OCI-LY3 (cell line): ENCODE results near the gene KLHL40.
"Not testable (repeated sequence)": the region's sequence is repeated elsewhere in the genome, so short reads cannot be mapped to it uniquely, and the experiment has no call there.

Source experiments
- H2AFZ ChIP-seq: fragments of 200-600, 300-600 bp; shearing (Covaris generic); 2 replicates; pipeline ENCODE4 v1.6.0; 2014; ENCODE audit warnings: antibody characterized with exemption, low read depth, low read length
- H3K27ac ChIP-seq: fragments of 200-600, 300-600 bp; sonication (generic); 2 replicates; pipeline ENCODE4 v1.5.1; 2014; ENCODE audit warnings: mild to moderate bottlenecking, low read length, moderate library complexity, mixed read lengths
- H3K27me3 ChIP-seq: fragments of 200-600, 300-600 bp; sonication (generic); 2 replicates; pipeline ENCODE4 v1.6.1; 2014; ENCODE audit warnings: low read depth, low read length, mixed read lengths
- H3K36me3 ChIP-seq: fragments of 200-600, 300-600 bp; sonication (generic); replicated peaks from 2 replicates; pipeline ENCODE3; 2014; ENCODE audit warnings: low read depth, low read length, mixed read lengths
- H3K4me1 ChIP-seq: fragments of 300-600, 200-600 bp; sonication (generic); 2 replicates; pipeline ENCODE4 v1.6.1; 2014; ENCODE audit warnings: low read length, mixed read lengths
- H3K4me2 ChIP-seq: fragments of 200-600, 300-600 bp; sonication (generic); 2 replicates; pipeline ENCODE4 v1.6.1; 2014; ENCODE audit warnings: low read length, mixed read lengths
- H3K4me3 ChIP-seq: fragments of 300-600, 200-600 bp; sonication (generic); 2 replicates; pipeline ENCODE4 v1.5.1; 2014; ENCODE audit warnings: antibody characterized with exemption, mild to moderate bottlenecking, low read length, moderate library complexity
- H3K79me2 ChIP-seq: fragments of 300-600, 200-600 bp; shearing (Covaris generic); 2 replicates; pipeline ENCODE4 v1.6.1; 2014; ENCODE audit warnings: mild to moderate bottlenecking, low read length, mixed read lengths
- H3K9ac ChIP-seq: fragments of 300-600, 200-600 bp; shearing (Covaris generic); 2 replicates; pipeline ENCODE4 v1.6.0; 2014; ENCODE audit warnings: mild to moderate bottlenecking, low read length, moderate library complexity
- H3K9me3 ChIP-seq: fragments of 200-600, 300-600 bp; shearing (Covaris generic); 2 replicates; pipeline ENCODE4 v1.6.1; 2014; ENCODE audit warnings: low read length, mixed read lengths; ENCODE audit not compliant: insufficient read depth
- H4K20me1 ChIP-seq: fragments of 200-600, 300-600 bp; sonication (generic); 2 replicates; pipeline ENCODE4 v1.6.1; 2016; ENCODE audit warnings: low read length, mixed read lengths; ENCODE audit not compliant: insufficient read depth
- CTCF ChIP-seq: fragments of 200-600, 300-600 bp; sonication (generic); IDR thresholded peaks from 2 replicates; pipeline ENCODE4 v1.5.1; 2014; ENCODE audit warnings: antibody characterized with exemption, low read length, low read depth
- EZH2phosphoT487 ChIP-seq: fragments of 200-600 bp; shearing (Covaris generic); IDR thresholded peaks from 2 replicates; pipeline ENCODE4 v1.6.1; 2018; ENCODE audit warnings: antibody characterized with exemption, mixed run types, low read depth

The KLHL40 gene

DNA sequence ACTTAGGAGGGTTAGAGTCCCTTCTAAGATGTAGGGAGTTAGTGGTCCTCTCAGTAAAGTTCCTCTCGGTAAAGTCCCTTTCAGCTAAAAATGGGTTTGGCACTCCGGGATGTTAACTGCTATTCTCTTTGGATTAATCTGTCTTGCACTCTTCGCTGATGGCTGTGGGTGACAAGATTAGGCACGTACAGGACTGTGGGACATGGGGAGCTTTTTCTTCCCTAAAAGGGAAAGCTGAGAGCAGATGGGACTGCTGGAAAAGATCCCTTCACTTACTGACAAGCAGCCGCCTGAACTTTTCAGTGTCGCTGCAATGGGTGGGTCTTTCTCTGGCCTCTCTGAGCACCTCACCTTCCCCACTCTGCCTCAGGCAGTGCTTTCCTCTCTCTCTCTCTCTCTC is 33.7 kb downstream of the KLHL40 start:
- Histone ChIP-seq H3K4me1 (no peaks in the 10 kb centered on the region), H3K4me3 (no peak overlapping the region), H3K27me3 (peaks cover 10% of the 10 kb centered on the region; the same call in 1 of the 2 replicates), H4K20me1 (no peaks in the 10 kb centered on the region), H3K27ac (no peak overlapping the region), H3K9me3 (no peaks in the 10 kb centered on the region), H3K4me2 (no peak overlapping the region), H3K79me2 (no peaks in the 10 kb centered on the region), H3K36me3 (no peaks in the 10 kb centered on the region), H2AFZ (no peak overlapping the region), H3K9ac (no peak overlapping the region)
- TF ChIP-seq CTCF (no peak), EZH2phosphoT487 (no peak)

DNA sequence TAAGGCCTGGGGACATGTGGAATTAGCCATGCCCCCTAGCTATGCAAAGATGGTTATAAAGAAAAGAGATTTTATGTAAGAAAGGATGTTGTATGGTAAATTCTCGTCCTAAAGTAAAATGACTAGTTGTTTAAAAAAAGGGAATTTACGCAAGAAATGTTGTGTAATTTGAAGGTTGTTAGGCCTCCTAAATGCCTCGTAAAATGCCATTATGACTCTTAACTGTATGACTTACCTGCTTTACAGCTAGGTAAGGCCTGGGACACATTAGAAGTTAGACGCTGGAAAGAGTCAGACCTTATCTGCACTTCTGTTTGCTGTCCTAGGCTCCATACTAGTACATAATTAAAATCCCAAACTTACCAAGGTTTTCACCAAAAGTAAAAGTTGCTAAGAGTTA is 34.8 kb downstream of the KLHL40 start:
- Histone ChIP-seq H3K36me3 (no peaks in the 10 kb centered on the region), H3K4me3 (no peak overlapping the region), H3K4me2 (no peak overlapping the region), H2AFZ (no peak overlapping the region), H3K27me3 (peaks cover 10% of the 10 kb centered on the region; the same call in 1 of the 2 replicates), H3K9me3 (no peaks in the 10 kb centered on the region), H3K4me1 (no peaks in the 10 kb centered on the region), H4K20me1 (no peaks in the 10 kb centered on the region), H3K9ac (no peak overlapping the region), H3K27ac (no peak overlapping the region), H3K79me2 (no peaks in the 10 kb centered on the region)
- no peak for TF ChIP-seq CTCF
- TF ChIP-seq EZH2phosphoT487: no peak

DNA sequence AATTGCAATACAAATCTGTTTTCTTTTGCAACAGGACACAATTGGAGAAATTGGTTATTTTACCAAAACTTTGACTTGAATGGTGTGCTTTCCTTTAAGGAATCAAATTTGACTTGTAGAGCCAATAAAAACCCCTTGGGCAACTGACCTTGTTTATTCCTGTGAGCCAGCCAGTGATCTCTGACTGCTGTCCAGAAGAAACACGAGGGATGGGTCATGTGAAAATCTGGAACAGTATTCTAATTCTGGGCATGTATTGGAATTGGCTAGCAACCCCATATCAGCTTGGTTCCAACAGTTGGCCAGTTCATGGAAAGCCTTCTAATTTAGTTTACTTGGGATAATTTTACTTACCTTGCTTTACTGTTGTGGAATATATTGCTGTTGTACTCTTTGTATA is 36.4 kb downstream of the KLHL40 start:
- Histone ChIP-seq H3K36me3 (no peaks in the 10 kb centered on the region), H3K4me1 (no peaks in the 10 kb centered on the region), H3K4me3 (no peak overlapping the region), H2AFZ (no peak overlapping the region), H3K4me2 (no peak overlapping the region), H3K27me3 (peaks cover 16% of the 10 kb centered on the region), H3K9me3 (no peaks in the 10 kb centered on the region), H3K9ac (no peak overlapping the region), H3K27ac (no peak overlapping the region), H3K79me2 (no peaks in the 10 kb centered on the region), H4K20me1 (no peaks in the 10 kb centered on the region)
- no peak for TF ChIP-seq CTCF
- no peak for TF ChIP-seq EZH2phosphoT487

DNA sequence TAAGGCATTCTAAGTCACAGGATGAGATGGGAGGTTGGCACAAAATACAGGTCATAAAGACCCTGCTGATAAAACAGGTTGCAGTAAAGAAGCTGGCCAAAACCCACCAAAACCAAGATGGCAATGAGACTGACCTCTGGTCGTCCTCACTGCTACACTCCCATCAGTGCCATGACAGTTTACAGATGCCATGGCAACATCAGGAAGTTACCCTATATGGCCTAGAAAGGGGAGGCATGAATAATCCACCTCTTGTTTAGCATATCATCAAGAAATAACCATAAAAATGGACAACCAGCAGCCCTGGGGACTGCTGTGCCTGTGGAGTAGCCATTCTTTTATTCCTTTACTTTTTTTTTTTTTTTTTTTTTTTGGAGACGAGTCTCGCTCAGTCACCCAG is 37.1 kb downstream of the KLHL40 start:
- H3K4me1 ChIP-seq, H3K4me3 ChIP-seq, H3K36me3 ChIP-seq, H3K27ac ChIP-seq, H3K4me2 ChIP-seq, H3K9me3 ChIP-seq, H3K79me2 ChIP-seq, H2AFZ ChIP-seq, H3K9ac ChIP-seq, H4K20me1 ChIP-seq: not testable (repeated sequence)
- H3K27me3 ChIP-seq: peaks cover 16% of the 10 kb centered on the region

GRCh38 chr3:42723219-42723618 is 37.9 kb downstream of the KLHL40 start:
- no peaks in the 10 kb centered on the region for H3K79me2 ChIP-seq
- no peaks in the 10 kb centered on the region for H3K36me3 ChIP-seq
- no peak overlapping the region for H3K27ac ChIP-seq
- H3K4me3 ChIP-seq: no peak overlapping the region
- H3K27me3 ChIP-seq: peaks cover 16% of the 10 kb centered on the region
- H4K20me1 ChIP-seq: no peaks in the 10 kb centered on the region
- TF ChIP-seq EZH2phosphoT487: no peak
- no peak for TF ChIP-seq CTCF
- H3K4me1 ChIP-seq: no peaks in the 10 kb centered on the region
- no peak overlapping the region for H3K4me2 ChIP-seq
- no peak overlapping the region for H3K9ac ChIP-seq
- H3K9me3 ChIP-seq: no peaks in the 10 kb centered on the region
- no peak overlapping the region for H2AFZ ChIP-seq
